Transverse colon (tissue), 4 donors: ENCODE results near the gene GAS2. TPM values are rescaled to one million over a fixed set of nuclear protein-coding genes. Genes with fewer than 3 reads are reported as not detected.

Source experiments
- DNase-seq: peaks from one replicate; pipeline ENCODE4 v3.0.0-alpha.2; 2019
- H3K27ac ChIP-seq, 4 donors: fragments of 200-600 bp; sonication (generic); 2 replicates each; pipeline ENCODE4 v1.5.1; 2016 to 2018; ENCODE audit warnings: inconsistent platforms in 4 of 4
- H3K27me3 ChIP-seq: fragments of 200-600 bp; sonication (generic); 2 replicates; pipeline ENCODE4 v1.5.1; 2017; ENCODE audit warnings: inconsistent platforms
- H3K36me3 ChIP-seq, 4 donors: fragments of 200-600 bp; sonication (generic); 2 replicates each; pipeline ENCODE4 v1.5.1; 2017 to 2019; ENCODE audit warnings: inconsistent platforms in 4 of 4
- H3K4me1 ChIP-seq, 4 donors: fragments of 200-600 bp; sonication (generic); 2 replicates each; pipeline ENCODE4 v1.5.1; 2017 to 2020; ENCODE audit warnings: inconsistent platforms in 4 of 4
- H3K4me3 ChIP-seq, 4 donors: fragments of 200-600 bp; sonication (generic); 1 replicate in 1 of 4; 2 replicates in 3 of 4; pipeline versions ENCODE4 v1.5.1 to v1.6.1; 2017 to 2019; ENCODE audit warnings: inconsistent platforms in 4 of 4
- H3K9me3 ChIP-seq, 2 donors: fragments of 200-600 bp; sonication (generic); 2 replicates each; pipeline ENCODE4 v1.5.1; 2017 to 2019; ENCODE audit warnings: inconsistent platforms in 2 of 2
- CTCF ChIP-seq, 5 experiments: fragments of 200-600 bp in 3 of 5; fragments of 450-650 bp in 2 of 5; sonication (generic) in 3 of 5; IDR thresholded peaks; 1 replicate in 2 of 5; 2 replicates in 3 of 5; pipeline ENCODE4 v1.5.1; 2016 to 2017; ENCODE audit warnings: antibody characterized with exemption in 5 of 5, inconsistent platforms in 3 of 5, mild to moderate bottlenecking in 2 of 5, moderate library complexity in 1 of 5
- EP300 ChIP-seq: sonication (generic); formaldehyde crosslinking; IDR thresholded peaks from one replicate; pipeline ENCODE4 v1.6.1; 2017; ENCODE audit warnings: antibody characterized with exemption, low read depth
- POLR2A ChIP-seq: fragments of 450-650 bp; IDR thresholded peaks from one replicate; pipeline ENCODE4 v1.6.1; 2016; ENCODE audit warnings: antibody characterized with exemption, mild to moderate bottlenecking, moderate library complexity
- POLR2AphosphoS5 ChIP-seq, 3 donors: sonication (generic); formaldehyde crosslinking; IDR thresholded peaks; one replicate each; pipeline ENCODE4 v1.6.1; 2016; ENCODE audit warnings: antibody characterized with exemption in 3 of 3
- WGBS, 2 donors: methylation state at CpG; one replicate each; pipeline ENCODE4 v1.1.5; 2018; ENCODE audit warnings: low coverage in 1 of 2; 5-methylcytosine and 5-hydroxymethylcytosine counted together
- in situ Hi-C, 4 donors: fragments of 200-750 bp; cut with MboI; loops; one replicate each; pipeline versions ENCODE4 v1.15.0 to v1.15.1; 2017; ENCODE audit warnings: low sequenced_read_pairs in 3 of 4, low pct_ligation_motif_present in 1 of 4, low pct_unique_long_range_greater_than_20kb in 1 of 4
- intact Hi-C: fragments of 100-400 bp; cut with DNase I; formaldehyde crosslinking; loops from one replicate; pipeline ENCODE4 v1.15.1; 2023; ENCODE audit warnings: low total_unique reads
- total RNA-seq, 4 donors: library from RNA; depleted of rRNA; stranded (reverse); fragments of >200 nt; gene quantifications; one replicate each; pipeline ENCODE4 v1.1.0, GENCODE V29; 2016

Gene GAS2
- total RNA-seq, 4 donors from 2014 or later = 2.2 to 8.3 (median 4.2) TPM; not detected in 1

- Histone ChIP-seq H3K4me1 (no peaks in the 10 kb centered on the region), H3K4me3 (no peak overlapping the region), H3K27me3 (no peaks in the 10 kb centered on the region), H3K9me3 (no peaks in the 10 kb centered on the region), H3K27ac (no peak overlapping the region), H3K36me3 (no peaks in the 10 kb centered on the region)
- intact Hi-C loops = no loop called here
- TF ChIP-seq CTCF (IDR thresholded peaks at IDR 0.05) = no peak
- TF ChIP-seq EP300 = no peak
- TF ChIP-seq POLR2AphosphoS5 (IDR thresholded peaks at IDR 0.05) = no peak
- no peak for TF ChIP-seq POLR2A
- WGBS, 2 donors = 83 to 84% methylated on average over 5 of the region's 5 CpGs
- in situ Hi-C loops = no loop called here
- no peak for DNase-seq
These were observed 134.1 kb downstream of the GAS2 start for GRCh38 chr11:22800482-22800881.

DNA sequence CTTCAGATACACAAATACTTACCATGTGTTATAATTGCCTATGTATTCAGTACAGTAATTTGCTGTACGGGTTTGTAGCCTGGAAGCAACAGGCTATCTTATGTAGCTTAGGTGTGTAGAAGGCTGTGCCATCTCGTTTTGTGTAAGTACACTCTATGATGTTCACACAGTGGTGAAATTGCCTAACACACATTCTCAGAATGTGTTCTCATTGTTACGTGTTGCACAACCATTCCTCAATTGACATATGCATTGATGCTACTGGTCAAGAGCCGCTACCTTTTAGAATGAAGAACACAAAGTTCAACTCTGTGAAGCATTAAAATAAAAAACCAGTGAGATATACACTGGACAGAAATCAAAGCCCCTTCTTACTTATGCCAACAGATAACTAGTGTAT, 136.4 kb downstream of the GAS2 start:
- 83 to 85% methylated on average over 4 of the region's 4 CpGs for WGBS, 2 donors
- no peaks in the 10 kb centered on the region for H3K9me3 ChIP-seq
- no peaks in the 10 kb centered on the region for H3K27me3 ChIP-seq
- DNase-seq = no peak
- no peak overlapping the region for H3K4me3 ChIP-seq
- no peak for TF ChIP-seq EP300
- TF ChIP-seq CTCF (IDR thresholded peaks at IDR 0.05) = no peak
- H3K27ac ChIP-seq = no peak overlapping the region
- in situ Hi-C loops (no loop called here), intact Hi-C loops (no loop called here)
- H3K4me1 ChIP-seq = no peaks in the 10 kb centered on the region
- H3K36me3 ChIP-seq = no peaks in the 10 kb centered on the region

DNA sequence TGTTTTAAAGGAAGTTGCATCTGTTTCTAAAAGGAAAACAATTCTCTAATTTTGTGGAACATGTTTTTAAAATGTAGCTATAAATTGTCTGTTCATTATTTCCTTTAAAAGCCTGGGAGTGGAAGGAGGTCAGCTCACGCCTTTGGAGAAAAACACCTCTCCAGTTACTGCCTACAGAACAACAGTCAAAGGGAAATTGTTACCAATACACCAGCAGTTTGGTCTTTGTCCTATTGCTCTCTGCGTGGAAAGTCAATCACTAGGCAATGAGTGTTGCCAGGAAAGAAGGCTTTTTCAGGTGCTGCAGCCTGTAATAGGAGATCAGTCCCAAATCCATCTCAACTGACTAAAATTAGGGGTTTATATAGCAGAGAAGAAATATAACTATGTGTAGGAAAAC, 141.0 kb downstream of the GAS2 start:
- H3K9me3 ChIP-seq = no peaks in the 10 kb centered on the region
- in situ Hi-C loops = no loop called here
- DNase-seq = no peak
- TF ChIP-seq CTCF (IDR thresholded peaks at IDR 0.05) (no peak), EP300 (no peak), POLR2AphosphoS5 (IDR thresholded peaks at IDR 0.05) (no peak), POLR2A (no peak)
- 63 to 71% methylated on average over 2 of the region's 2 CpGs for WGBS, 2 donors
- intact Hi-C loops = no loop called here
- H3K4me3 ChIP-seq = no peak overlapping the region
- no peaks in the 10 kb centered on the region for H3K36me3 ChIP-seq
- no peak overlapping the region for H3K27ac ChIP-seq
- H3K4me1 ChIP-seq = peaks cover 0 to 4% (median 0%) of the 10 kb centered on the region in 4 donors
- H3K27me3 ChIP-seq = no peaks in the 10 kb centered on the region

- in situ Hi-C loops (no loop called here), intact Hi-C loops (no loop called here)
- 67 to 80% methylated on average over 2 of the region's 2 CpGs for WGBS, 2 donors
- Histone ChIP-seq H3K9me3 (no peaks in the 10 kb centered on the region), H3K27me3 (no peaks in the 10 kb centered on the region), H3K4me3 (no peak overlapping the region), H3K4me1 (peaks cover 0 to 4% (median 0%) of the 10 kb centered on the region in 4 donors), H3K27ac (peak overlapping the region in 2 of 4 donors; percentile 5 to 7), H3K36me3 (no peaks in the 10 kb centered on the region)
- TF ChIP-seq EP300 (no peak), POLR2AphosphoS5 (IDR thresholded peaks at IDR 0.05) (no peak), CTCF (IDR thresholded peaks at IDR 0.05) (no peak), POLR2A (no peak)
- DNase-seq = no peak
These were observed 141.6 kb downstream of the GAS2 start for GRCh38 chr11:22807855-22808570.
